GM12878 (cell line): ENCODE data around the gene A3GALT2. TPM values are rescaled to one million over a fixed set of nuclear protein-coding genes. Genes with fewer than 3 reads are reported as not detected.

ENCODE experiments used
- CHD2 ChIP-seq: IDR thresholded peaks from 2 replicates; pipeline ENCODE4 v1.6.1; 2011; ENCODE audit warnings: low read depth, low read length, improper control_type of control experiment, borderline replicate concordance
- CUX1 ChIP-seq: IDR thresholded peaks from 2 replicates; pipeline ENCODE4 v1.6.1; 2012; ENCODE audit warnings: improper control_type of control experiment, low read depth, low read length; ENCODE audit not compliant: insufficient replicate concordance
- ETV6 ChIP-seq, 2 experiments: fragments of 450-650 bp in 1 of 2; IDR thresholded peaks in 1 of 2; conservative IDR thresholded peaks in 1 of 2; 2 replicates each; pipeline ENCODE4 v1.6.1; 2014; ENCODE audit warnings: antibody characterized with exemption in 1 of 2, borderline replicate concordance in 1 of 2, low read depth in 1 of 2, mild to moderate bottlenecking in 1 of 2, moderate library complexity in 1 of 2
- IRF4 ChIP-seq: IDR thresholded peaks from 2 replicates; pipeline ENCODE4 v1.6.1; 2011; ENCODE audit warnings: low read depth, low read length
- NFIC ChIP-seq: IDR thresholded peaks from 2 replicates; pipeline ENCODE4 v1.6.1; 2012; ENCODE audit warnings: low read depth, mild to moderate bottlenecking, inconsistent platforms, low read length, moderate library complexity
- PML ChIP-seq: IDR thresholded peaks from 2 replicates; pipeline ENCODE4 v1.6.1; 2012; ENCODE audit warnings: low read length, inconsistent platforms
- TCF3 ChIP-seq: IDR thresholded peaks from 2 replicates; pipeline ENCODE4 v1.6.1; 2012; ENCODE audit warnings: low read depth, mild to moderate bottlenecking, low read length, borderline replicate concordance; ENCODE audit not compliant: insufficient read depth
- polyA plus RNA-seq, 11 experiments: library from polyadenylated mRNA; depleted of rRNA in 4 of 11; unstranded in 6 of 11; stranded (reverse) in 5 of 11; fragments of >200 nt; fragmentation: Nextera tagmentation in 4 of 11; fragmentation: Illumina TruSeq in 1 of 11; extraction: Ambion mirVana in 4 of 11; extraction: Trizol in 1 of 11; gene quantifications; 1 replicate in 1 of 11; 2 replicates in 10 of 11; pipeline versions ENCODE4 v1.2.1 to v1.2.3, GENCODE V29; 2011 to 2016; ENCODE audit warnings: inconsistent platforms in 2 of 11, missing spikeins in 2 of 11, low read depth in 1 of 11
- total RNA-seq, 4 experiments: library from RNA; depleted of rRNA in 3 of 4; stranded (reverse); fragments of >200 nt in 3 of 4; fragmentation: Illumina TruSeq in 1 of 4; extraction: Trizol in 1 of 4; gene quantifications; 2 replicates each; pipeline versions ENCODE4 v1.2.1 to v1.2.3, GENCODE V29; 2013 to 2021

Gene A3GALT2
- total and polyA plus RNA-seq, 10 of the 15 experiments (the other 5 are each of a cell fraction or from before 2014, with no cell fraction given), result not detected

GRCh38 chr1:33326785-33327184, 5.9 kb upstream of the A3GALT2 start (continued):
- TF ChIP-seq CUX1 (no peak), TCF3 (no peak), ETV6 (conservative IDR thresholded peaks at IDR 0.05 in 1 of 2, IDR thresholded peaks at IDR 0.05 in 1 of 2; ENCODE audit: borderline replicate concordance in 1 of 2, low read depth in 1 of 2) (no peak), NFIC (no peak), PML (no peak), CHD2 (no peak), IRF4 (no peak)
